Measurements from ENCODE around the gene HBE1.

Gene HBE1

DNA sequence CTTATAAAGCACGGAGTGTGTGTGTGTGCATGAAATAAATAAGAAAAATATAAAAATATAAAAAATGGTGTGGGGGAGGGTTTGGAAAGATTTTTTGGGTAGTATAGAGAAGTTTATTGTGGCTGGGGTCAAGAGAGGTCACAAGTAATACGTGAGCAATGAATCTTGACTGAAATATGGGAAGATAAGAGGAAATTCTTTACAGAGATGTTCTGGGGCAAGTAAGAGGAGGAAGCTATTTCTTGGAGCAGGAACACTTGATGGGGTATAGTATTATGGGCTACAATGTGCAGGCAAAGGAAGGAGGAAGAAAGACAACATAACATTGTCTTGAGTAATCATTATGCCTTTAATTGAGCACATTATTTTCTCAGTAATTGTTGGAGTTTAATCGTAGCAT is 37.6 kb downstream of the HBE1 start:
- DNase-seq = no peak

- no peak for DNase-seq
Observed at GRCh38 chr11:5231111-5231510, 38.6 kb downstream of the HBE1 start.

DNA sequence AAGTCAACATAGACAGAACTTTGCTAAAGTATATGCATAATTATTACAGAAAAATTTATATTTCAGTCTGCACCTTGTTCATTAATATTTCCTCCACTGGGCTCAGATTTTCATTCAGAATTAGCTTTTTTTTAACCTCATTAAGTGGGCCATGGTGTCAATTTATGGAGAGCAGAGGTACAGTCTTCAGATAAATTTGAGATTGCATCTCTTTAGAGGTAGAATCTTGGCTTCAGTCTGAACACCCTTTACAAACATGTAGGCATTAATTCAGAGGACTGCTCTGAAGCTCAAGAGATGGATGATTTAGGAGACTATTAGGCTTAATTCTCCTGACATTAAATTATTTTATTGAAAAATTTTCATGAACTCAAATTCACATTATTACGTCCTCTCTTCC is 39.5 kb downstream of the HBE1 start:
- no peak for DNase-seq

DNA sequence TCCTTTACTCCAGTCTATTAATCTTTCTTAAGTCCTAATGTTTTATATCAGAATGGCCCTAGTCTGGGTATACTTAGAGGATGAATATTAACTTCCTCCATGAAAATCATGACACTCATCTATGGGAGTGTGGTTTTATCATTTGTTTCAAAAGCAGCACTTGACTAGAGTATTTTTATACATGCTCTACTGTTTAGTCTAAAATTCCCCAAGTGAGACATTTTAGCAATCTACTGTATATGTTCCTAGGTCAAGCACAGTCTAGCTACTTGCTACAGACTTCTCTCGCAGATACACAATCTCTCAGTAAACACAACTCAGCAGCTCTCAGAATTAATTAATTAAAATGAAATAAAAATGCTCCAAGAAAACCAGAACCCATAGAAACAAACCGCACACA is 39.9 kb downstream of the HBE1 start:
- no peak for DNase-seq

- no peak for DNase-seq
Observed at GRCh38 chr11:5229356-5229755, 40.4 kb downstream of the HBE1 start.

DNA sequence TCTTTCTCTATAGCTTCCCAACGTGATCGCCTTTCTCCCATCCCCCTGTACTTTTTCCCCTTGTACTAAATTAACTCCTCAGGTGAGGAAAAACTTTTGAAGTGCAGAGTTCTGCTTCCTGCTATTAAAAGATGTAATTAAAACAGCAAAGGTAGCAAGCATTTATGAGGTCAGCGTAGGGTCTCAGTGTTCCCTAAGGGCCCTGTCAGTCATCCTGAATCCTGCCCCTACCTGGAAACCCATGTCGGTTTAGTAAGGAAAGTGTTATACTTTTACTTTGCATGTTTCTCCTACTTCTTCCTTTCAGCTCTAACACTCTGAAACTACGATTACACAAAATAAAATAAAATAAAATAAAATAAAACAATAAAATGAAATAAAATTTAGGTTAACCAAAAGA is 41.6 kb downstream of the HBE1 start:
- no peak for DNase-seq

DNA sequence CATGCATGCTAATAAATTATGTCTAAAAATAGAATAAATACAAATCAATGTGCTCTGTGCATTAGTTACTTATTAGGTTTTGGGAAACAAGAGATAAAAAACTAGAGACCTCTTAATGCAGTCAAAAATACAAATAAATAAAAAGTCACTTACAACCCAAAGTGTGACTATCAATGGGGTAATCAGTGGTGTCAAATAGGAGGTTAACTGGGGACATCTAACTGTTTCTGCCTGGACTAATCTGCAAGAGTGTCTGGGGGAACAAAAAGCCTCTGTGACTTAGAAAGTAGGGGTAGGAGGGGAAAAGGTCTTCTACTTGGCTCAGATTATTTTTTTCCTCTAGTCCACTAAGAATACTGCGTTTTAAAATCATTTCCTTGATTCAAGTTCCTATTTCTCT is 42.1 kb downstream of the HBE1 start:
- no peak for DNase-seq

DNA sequence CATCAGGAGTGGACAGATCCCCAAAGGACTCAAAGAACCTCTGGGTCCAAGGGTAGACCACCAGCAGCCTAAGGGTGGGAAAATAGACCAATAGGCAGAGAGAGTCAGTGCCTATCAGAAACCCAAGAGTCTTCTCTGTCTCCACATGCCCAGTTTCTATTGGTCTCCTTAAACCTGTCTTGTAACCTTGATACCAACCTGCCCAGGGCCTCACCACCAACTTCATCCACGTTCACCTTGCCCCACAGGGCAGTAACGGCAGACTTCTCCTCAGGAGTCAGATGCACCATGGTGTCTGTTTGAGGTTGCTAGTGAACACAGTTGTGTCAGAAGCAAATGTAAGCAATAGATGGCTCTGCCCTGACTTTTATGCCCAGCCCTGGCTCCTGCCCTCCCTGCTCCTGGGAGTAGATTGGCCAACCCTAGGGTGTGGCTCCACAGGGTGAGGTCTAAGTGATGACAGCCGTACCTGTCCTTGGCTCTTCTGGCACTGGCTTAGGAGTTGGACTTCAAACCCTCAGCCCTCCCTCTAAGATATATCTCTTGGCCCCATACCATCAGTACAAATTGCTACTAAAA is 42.9 kb downstream of the HBE1 start, which contains the start of gene HBB:
HBB (minus strand) TSS at position 340 of the 579 bp plus-strand sequence; CDS start at position 290, 50 bp downstream.
- no peak for DNase-seq

DNA sequence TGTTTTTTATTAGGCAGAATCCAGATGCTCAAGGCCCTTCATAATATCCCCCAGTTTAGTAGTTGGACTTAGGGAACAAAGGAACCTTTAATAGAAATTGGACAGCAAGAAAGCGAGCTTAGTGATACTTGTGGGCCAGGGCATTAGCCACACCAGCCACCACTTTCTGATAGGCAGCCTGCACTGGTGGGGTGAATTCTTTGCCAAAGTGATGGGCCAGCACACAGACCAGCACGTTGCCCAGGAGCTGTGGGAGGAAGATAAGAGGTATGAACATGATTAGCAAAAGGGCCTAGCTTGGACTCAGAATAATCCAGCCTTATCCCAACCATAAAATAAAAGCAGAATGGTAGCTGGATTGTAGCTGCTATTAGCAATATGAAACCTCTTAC is 44.3 kb downstream of the HBE1 start:
- no peak for DNase-seq

- DNase-seq = no peak
Observed at GRCh38 chr11:5224538-5225479, 44.9 kb downstream of the HBE1 start.

DNA sequence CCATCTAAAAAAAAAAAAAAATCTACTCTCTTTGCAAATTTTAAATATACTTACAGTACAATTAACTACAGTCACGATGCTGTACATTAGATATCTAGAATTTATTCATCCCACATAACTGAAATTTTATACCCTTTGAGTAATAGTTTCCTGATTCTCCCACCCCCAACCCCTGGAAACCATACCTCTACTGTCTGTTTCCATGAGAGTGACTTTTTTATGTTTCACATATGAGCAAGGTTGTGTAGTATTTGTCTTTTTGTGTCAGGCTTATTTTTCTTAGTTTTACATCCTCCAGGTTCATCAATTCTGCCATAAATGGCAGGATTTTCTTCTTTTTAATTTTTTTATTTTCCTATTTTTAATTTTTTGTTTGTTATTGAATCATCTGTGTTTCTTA is 46.1 kb downstream of the HBE1 start:
- DNase-seq = no peak

- no peak for DNase-seq
Observed at GRCh38 chr11:5223146-5223545, 46.6 kb downstream of the HBE1 start.
